DOHH2 (cell line): ENCODE data around the gene FREM1.

Experiments
- CTCF ChIP-seq: fragments of 200-600 bp; sonication (generic); IDR thresholded peaks from one replicate; pipeline ENCODE4 v1.5.1; 2014; ENCODE audit warnings: antibody characterized with exemption, mild to moderate bottlenecking, low read depth, low read length; ENCODE audit not compliant: poor library complexity, severe bottlenecking
- EZH2phosphoT487 ChIP-seq: fragments of 200-600 bp; sonication (generic); IDR thresholded peaks from 2 replicates; pipeline ENCODE4 v1.6.1; 2017; ENCODE audit warnings: borderline replicate concordance, mild to moderate bottlenecking, antibody characterized with exemption, low read length, moderate library complexity, mixed read lengths

- no peak for TF ChIP-seq CTCF
- no peak for TF ChIP-seq EZH2phosphoT487
Observed at GRCh38 chr9:14939378-14939777, 29.1 kb upstream of the FREM1 start.
